NCI-H1930 (cell line): ENCODE results near the gene ABL1.
"Not testable (repeated sequence)": the region's sequence is repeated elsewhere in the genome, so short reads cannot be mapped to it uniquely, and the experiment has no call there.

ENCODE experiments used
- DNase-seq, 2 experiments: peaks; one replicate each; lab custom pipeline; 2025; lab: John Stamatoyannopoulos, UW

The ABL1 gene

GRCh38 chr9:130834371-130835336 lies at the start of gene ABL1:
ABL1 (plus strand) TSS chr9:130835254; CDS start chr9:130835447, 193 bp downstream.
- DNase-seq = peak; percentile 40 to 71

GRCh38 chr9:130785940-130786508 lies 49.0 kb upstream of the ABL1 start:
- no peak for DNase-seq

- DNase-seq = no peak
These were observed 48.5 kb upstream of the ABL1 start for GRCh38 chr9:130786526-130786925.

GRCh38 chr9:130789747-130790672 lies 45.0 kb upstream of the ABL1 start:
- no peak for DNase-seq

GRCh38 chr9:130791303-130791894 lies 43.7 kb upstream of the ABL1 start:
- no peak for DNase-seq

GRCh38 chr9:130793589-130793988 lies 41.5 kb upstream of the ABL1 start:
- no peak for DNase-seq

GRCh38 chr9:130794021-130794420 lies 41.0 kb upstream of the ABL1 start:
- not testable (repeated sequence) for DNase-seq

GRCh38 chr9:130794423-130794822 lies 40.6 kb upstream of the ABL1 start:
- not testable (repeated sequence) for DNase-seq

- no peak for DNase-seq
These were observed 40.0 kb upstream of the ABL1 start for GRCh38 chr9:130794923-130795495.

GRCh38 chr9:130803116-130803515 lies 31.9 kb upstream of the ABL1 start:
- not testable (repeated sequence) for DNase-seq

- no peak for DNase-seq
These were observed 29.3 kb upstream of the ABL1 start for GRCh38 chr9:130805510-130806326.

- no peak for DNase-seq
These were observed 28.7 kb upstream of the ABL1 start for GRCh38 chr9:130806327-130806716.

GRCh38 chr9:130810609-130811136 lies 24.4 kb upstream of the ABL1 start:
- no peak for DNase-seq

GRCh38 chr9:130815242-130815808 lies 19.7 kb upstream of the ABL1 start:
- DNase-seq = no peak

- DNase-seq = no peak
These were observed 17.1 kb upstream of the ABL1 start for GRCh38 chr9:130817914-130818313.

GRCh38 chr9:130820135-130820738 lies 14.8 kb upstream of the ABL1 start:
- DNase-seq = no peak

- no peak for DNase-seq
These were observed 11.6 kb upstream of the ABL1 start for GRCh38 chr9:130823435-130823834.

- no peak for DNase-seq
These were observed 11.0 kb upstream of the ABL1 start for GRCh38 chr9:130824079-130824478.

- DNase-seq = no peak
These were observed 10.3 kb upstream of the ABL1 start for GRCh38 chr9:130824643-130825350.
